ENCODE results near the gene SYNC. TPM values are rescaled to one million over a fixed set of nuclear protein-coding genes. Genes with fewer than 3 reads are reported as not detected.
A peak's percentile ranks its signal among the peaks of the same experiment; 100 is the strongest.

Gene SYNC
- not detected for total RNA-seq
- not detected for polyA plus RNA-seq

DNA sequence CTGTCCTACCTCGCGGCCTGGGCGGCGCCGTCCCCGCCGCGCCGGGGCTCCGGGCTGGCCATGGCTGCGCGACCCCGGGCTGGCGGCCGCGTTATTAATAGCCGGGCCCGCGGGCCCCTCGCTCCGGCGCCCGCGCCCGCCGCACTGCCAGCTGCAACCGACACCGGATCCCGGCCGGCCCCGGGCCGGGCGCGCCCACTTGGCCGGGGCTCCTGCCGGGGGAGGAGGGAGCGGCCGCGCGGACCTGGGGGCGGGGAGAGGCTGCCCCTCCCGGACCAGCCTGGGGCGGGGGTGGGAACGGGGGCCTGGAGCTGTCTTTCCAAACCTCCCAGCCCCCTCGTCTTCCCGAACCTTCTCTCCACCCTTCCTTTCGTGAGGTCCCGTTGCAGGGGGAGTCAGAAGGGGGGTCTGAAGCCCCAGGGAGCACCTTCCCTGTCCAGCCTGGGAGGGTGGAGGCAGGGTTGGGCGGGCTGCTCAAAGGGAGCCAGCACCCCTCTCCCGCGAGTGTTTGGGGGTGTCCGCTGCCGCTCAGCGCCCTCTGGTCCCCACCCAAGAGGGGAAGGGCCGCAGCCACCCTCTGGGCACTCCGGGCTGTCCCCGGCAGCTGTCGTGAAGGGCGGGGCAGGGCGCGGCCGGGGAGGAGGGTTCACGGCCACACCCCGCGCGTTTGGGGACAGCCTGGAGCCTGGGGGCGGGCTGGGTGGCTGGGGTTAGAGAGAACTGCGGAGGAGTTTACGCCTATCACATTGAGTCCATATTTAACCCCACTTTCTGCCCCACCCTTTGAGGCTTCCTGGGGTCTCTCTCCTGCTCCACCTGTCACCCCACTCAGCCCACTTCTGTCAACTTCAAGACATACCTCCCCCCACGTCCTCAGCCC is at the start of gene SYNC:
Gene SYNC (minus strand): TSS at position 172 of the 880 bp plus-strand sequence. CDS start 110 bp downstream, at position 62.
- H3K27me3 ChIP-seq (ENCODE audit: insufficient read depth, low read length, poor library complexity, severe bottlenecking): peaks cover 22% of the 10 kb centered on the region
- H3K4me3 Mint-ChIP-seq: peak within 1 kb of the TSS; percentile 18 to 72 (median 66)
- POLR2A ChIA-PET: no interaction called here

DNA sequence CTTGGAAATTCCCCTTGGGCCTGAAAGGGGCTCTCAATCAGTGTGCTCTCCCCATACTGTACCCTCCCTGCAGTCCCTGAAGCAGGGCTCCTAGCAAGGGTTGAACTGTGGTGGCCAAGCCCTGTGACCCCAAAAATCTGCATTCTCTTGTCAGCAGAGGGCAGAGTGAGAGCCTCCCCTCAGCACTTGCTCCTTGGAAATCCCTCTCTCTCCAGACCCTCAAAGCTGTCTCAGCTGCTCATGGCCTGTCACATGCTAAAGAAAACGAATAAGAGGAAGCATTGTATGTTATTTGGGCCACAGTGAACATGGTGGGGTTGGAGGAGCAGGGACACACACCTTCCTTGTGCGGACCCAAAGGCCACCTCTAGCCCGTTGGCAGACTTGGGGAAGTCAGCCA is 47.2 kb upstream of the SYNC start:
- H3K36me3 Mint-ChIP-seq: no peaks in the 10 kb centered on the region
- Histone ChIP-seq H3K27ac (ENCODE audit: low read depth, low read length) (no peak overlapping the region), H3K4me1 (ENCODE audit: insufficient read depth, low read length) (peaks cover 6% of the 10 kb centered on the region), H3K36me3 (ENCODE audit: insufficient read depth, low read length) (no peaks in the 10 kb centered on the region), H3K9me3 (ENCODE audit: low read length) (no peaks in the 10 kb centered on the region), H3K4me3 (ENCODE audit: low read length) (no peak overlapping the region), H3K27me3 (ENCODE audit: insufficient read depth, low read length, poor library complexity, severe bottlenecking) (no peaks in the 10 kb centered on the region)
- H3K27ac Mint-ChIP-seq: no peak overlapping the region
- no peaks in the 10 kb centered on the region for H3K9me3 Mint-ChIP-seq
- ChIA-PET POLR2A (no interaction called here), CTCF (no interaction called here)
- DNase-seq: no peak
- H3K27me3 Mint-ChIP-seq: peaks cover 5% of the 10 kb centered on the region in 2 donors
- H3K4me1 Mint-ChIP-seq: peaks cover 10 to 14% (median 11%) of the 10 kb centered on the region in 3 donors
- H3K4me3 Mint-ChIP-seq: no peak overlapping the region

More for the DNA sequence above, at the start of gene SYNC:
- Histone ChIP-seq H3K4me3 (ENCODE audit: low read length) (no peak within 1 kb of the TSS), H3K9me3 (ENCODE audit: low read length) (no peaks in the 10 kb centered on the region), H3K4me1 (ENCODE audit: insufficient read depth, low read length) (peaks cover 8% of the 10 kb centered on the region), H3K27ac (ENCODE audit: low read depth, low read length) (peak within 1 kb of the TSS; percentile 39), H3K36me3 (ENCODE audit: insufficient read depth, low read length) (no peaks in the 10 kb centered on the region)
- Mint-ChIP-seq H3K36me3 (peaks cover 0 to 3% (median 0%) of the 10 kb centered on the region in 3 donors), H3K27ac (peak within 1 kb of the TSS in 2 of 8 donors; percentile 17 to 97), H3K4me1 (peaks cover 7 to 13% (median 11%) of the 10 kb centered on the region in 3 donors), H3K27me3 (peaks cover 29 to 46% of the 10 kb centered on the region in 2 donors), H3K9me3 (no peaks in the 10 kb centered on the region)
- CTCF ChIA-PET: interaction anchor here (2.9 kb wide), 1 partner anchor 9 kb away, joined by 14 read pairs; no protein-coding TSS in a partner anchor
- DNase-seq: no peak

DNA sequence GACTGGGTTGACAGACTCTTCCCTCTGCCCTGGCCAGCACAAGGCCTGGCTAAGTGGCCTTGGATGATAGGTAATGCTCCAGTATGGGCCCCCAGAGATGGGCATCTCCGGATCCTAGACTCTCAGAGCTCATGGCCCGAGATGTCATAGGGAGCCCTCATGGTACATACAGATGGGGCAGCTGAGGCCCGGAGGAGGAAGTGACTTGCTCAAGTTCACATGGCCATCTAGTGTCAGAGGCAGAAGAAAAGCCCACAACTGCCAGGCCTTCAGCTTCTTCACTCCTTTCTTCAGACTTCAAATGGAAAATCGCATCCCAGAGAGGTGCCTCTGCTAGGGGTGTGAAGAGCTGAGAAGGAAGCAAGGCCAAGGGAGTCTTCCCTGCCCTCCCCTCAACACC is 46.8 kb upstream of the SYNC start:
- no peak for DNase-seq
- POLR2A ChIA-PET: no interaction called here
- H3K36me3 Mint-ChIP-seq: no peaks in the 10 kb centered on the region
- no peaks in the 10 kb centered on the region for H3K27me3 ChIP-seq (ENCODE audit: insufficient read depth, low read length, poor library complexity, severe bottlenecking)
- H3K9me3 Mint-ChIP-seq: no peaks in the 10 kb centered on the region
- peaks cover 6% of the 10 kb centered on the region for H3K4me1 ChIP-seq (ENCODE audit: insufficient read depth, low read length)
- CTCF ChIA-PET: no interaction called here
- H3K27ac Mint-ChIP-seq: no peak overlapping the region
- no peak overlapping the region for H3K27ac ChIP-seq (ENCODE audit: low read depth, low read length)
- no peak overlapping the region for H3K4me3 ChIP-seq (ENCODE audit: low read length)
- H3K4me3 Mint-ChIP-seq: no peak overlapping the region
- H3K4me1 Mint-ChIP-seq: peaks cover 7 to 11% (median 9%) of the 10 kb centered on the region in 3 donors
- H3K9me3 ChIP-seq (ENCODE audit: low read length): no peaks in the 10 kb centered on the region
- H3K36me3 ChIP-seq (ENCODE audit: insufficient read depth, low read length): no peaks in the 10 kb centered on the region
- peaks cover 5 to 8% of the 10 kb centered on the region in 2 donors for H3K27me3 Mint-ChIP-seq

DNA sequence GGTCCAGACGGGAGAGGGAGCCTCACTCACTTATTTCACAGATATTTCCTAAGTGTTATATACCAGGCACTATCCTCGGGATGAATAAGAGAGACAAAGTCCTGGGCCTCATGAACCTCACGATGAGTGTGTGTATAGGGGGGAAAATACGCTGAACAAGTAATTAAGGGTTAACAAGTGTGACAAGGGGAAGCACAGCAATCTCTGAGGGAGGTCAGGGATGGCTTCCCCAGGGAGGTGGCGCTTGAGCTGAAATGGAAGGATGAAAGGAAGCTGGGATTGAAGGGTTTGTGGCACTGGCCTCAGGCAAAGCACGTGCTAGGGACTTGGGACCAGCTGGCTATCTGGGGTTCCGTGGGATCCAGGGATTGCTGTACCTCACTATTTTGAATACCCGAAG is 46.4 kb upstream of the SYNC start:
- Histone ChIP-seq H3K4me3 (ENCODE audit: low read length) (no peak overlapping the region), H3K4me1 (ENCODE audit: insufficient read depth, low read length) (peaks cover 6% of the 10 kb centered on the region), H3K27me3 (ENCODE audit: insufficient read depth, low read length, poor library complexity, severe bottlenecking) (no peaks in the 10 kb centered on the region), H3K9me3 (ENCODE audit: low read length) (no peaks in the 10 kb centered on the region), H3K36me3 (ENCODE audit: insufficient read depth, low read length) (no peaks in the 10 kb centered on the region), H3K27ac (ENCODE audit: low read depth, low read length) (no peak overlapping the region)
- no peak for DNase-seq
- H3K27me3 Mint-ChIP-seq: peaks cover 5 to 12% of the 10 kb centered on the region in 2 donors
- POLR2A ChIA-PET: no interaction called here
- H3K4me3 Mint-ChIP-seq: peak overlapping the region in 1 of 7 donors; percentile 7
- H3K4me1 Mint-ChIP-seq: peaks cover 4 to 8% (median 7%) of the 10 kb centered on the region in 3 donors
- CTCF ChIA-PET: no interaction called here
- no peaks in the 10 kb centered on the region for H3K9me3 Mint-ChIP-seq
- H3K36me3 Mint-ChIP-seq: no peaks in the 10 kb centered on the region
- peak overlapping the region in 1 of 8 donors; percentile 92 for H3K27ac Mint-ChIP-seq

DNA sequence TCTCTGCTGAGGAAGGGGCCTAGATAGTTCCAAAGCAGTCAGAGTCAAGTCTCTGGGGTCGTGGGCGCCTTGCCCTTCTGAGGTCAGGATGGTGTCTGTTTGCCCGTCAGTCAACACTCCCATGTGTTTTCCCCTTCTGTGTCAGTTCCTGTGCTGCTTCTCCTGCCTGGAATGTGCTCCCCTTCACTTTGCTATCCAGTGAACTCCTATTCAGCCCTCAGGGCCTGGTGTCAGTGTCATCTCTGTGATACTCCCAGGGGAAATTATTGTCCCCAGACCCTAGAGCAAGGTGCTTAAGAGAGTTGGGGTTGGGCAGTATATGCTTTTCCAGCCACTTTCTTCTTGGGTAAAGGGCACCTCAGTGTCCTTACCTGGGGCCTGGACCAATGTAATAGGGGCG is 45.8 kb upstream of the SYNC start:
- POLR2A ChIA-PET: no interaction called here
- peaks cover 5 to 12% of the 10 kb centered on the region in 2 donors for H3K27me3 Mint-ChIP-seq
- no peak overlapping the region for H3K27ac Mint-ChIP-seq
- H3K36me3 ChIP-seq (ENCODE audit: insufficient read depth, low read length): no peaks in the 10 kb centered on the region
- peaks cover 4% of the 10 kb centered on the region for H3K4me1 ChIP-seq (ENCODE audit: insufficient read depth, low read length)
- no peak overlapping the region for H3K27ac ChIP-seq (ENCODE audit: low read depth, low read length)
- no peak for DNase-seq
- H3K36me3 Mint-ChIP-seq: no peaks in the 10 kb centered on the region
- H3K4me3 Mint-ChIP-seq: peak overlapping the region in 1 of 7 donors; percentile 7
- H3K27me3 ChIP-seq (ENCODE audit: insufficient read depth, low read length, poor library complexity, severe bottlenecking): no peaks in the 10 kb centered on the region
- no peak overlapping the region for H3K4me3 ChIP-seq (ENCODE audit: low read length)
- peaks cover 2 to 6% (median 5%) of the 10 kb centered on the region in 3 donors for H3K4me1 Mint-ChIP-seq
- CTCF ChIA-PET: no interaction called here
- H3K9me3 Mint-ChIP-seq: no peaks in the 10 kb centered on the region
- no peaks in the 10 kb centered on the region for H3K9me3 ChIP-seq (ENCODE audit: low read length)

DNA sequence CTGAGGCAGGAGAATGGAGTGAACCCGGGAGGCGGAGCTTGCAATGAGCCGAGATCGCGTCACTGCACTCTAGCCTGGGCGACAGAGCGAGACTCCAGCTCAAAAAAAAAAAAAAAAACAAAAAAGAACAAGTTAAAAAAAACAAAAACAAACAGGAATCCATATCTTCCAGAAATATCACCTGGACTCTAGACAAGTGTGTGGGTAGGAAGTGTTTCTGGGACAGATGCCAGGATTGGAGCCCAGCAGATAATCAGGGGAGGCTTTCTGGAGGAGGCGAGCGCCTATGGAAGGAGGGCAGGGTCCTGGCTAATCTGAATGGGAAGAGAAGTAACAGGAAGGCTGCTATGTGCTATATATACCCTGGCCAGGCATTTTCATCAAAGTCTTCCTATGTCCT is 43.6 kb upstream of the SYNC start:
- Mint-ChIP-seq H3K9me3 (no peaks in the 10 kb centered on the region), H3K27me3 (peaks cover 1 to 11% of the 10 kb centered on the region in 2 donors)
- POLR2A ChIA-PET: interaction anchor here (0.6 kb wide), 1 partner anchor 16 kb away, joined by 3 read pairs; no protein-coding TSS in a partner anchor

DNA sequence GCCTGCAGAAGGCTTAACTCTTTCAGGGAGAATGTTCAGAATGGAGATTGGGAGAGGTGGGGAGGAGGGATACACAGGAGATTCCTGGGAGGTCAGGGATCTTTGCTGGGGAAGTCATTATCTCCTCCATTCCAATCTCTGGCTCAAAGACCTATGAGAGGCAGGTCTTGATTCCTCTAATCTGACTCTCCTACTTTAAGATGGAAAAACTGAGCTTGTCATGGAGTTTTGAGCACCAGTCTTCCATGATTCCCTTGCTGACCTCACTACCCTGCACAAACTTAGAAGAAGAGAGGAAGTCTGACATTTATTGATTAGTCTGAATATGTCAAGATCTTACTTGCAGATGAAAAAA is 41.5 kb upstream of the SYNC start:
- H3K27ac Mint-ChIP-seq: peak overlapping the region in 1 of 8 donors; percentile 51
- H3K36me3 ChIP-seq (ENCODE audit: insufficient read depth, low read length): no peaks in the 10 kb centered on the region
- peak overlapping the region in 4 of 7 donors; percentile 21 to 87 (median 50) for H3K4me3 Mint-ChIP-seq
- H3K4me1 ChIP-seq (ENCODE audit: insufficient read depth, low read length): peaks cover 5% of the 10 kb centered on the region
- DNase-seq: no peak
- H3K27me3 ChIP-seq (ENCODE audit: insufficient read depth, low read length, poor library complexity, severe bottlenecking): peaks cover 10% of the 10 kb centered on the region
- POLR2A ChIA-PET: no interaction called here
- CTCF ChIA-PET: no interaction called here
- H3K4me3 ChIP-seq (ENCODE audit: low read length): no peak overlapping the region
- no peaks in the 10 kb centered on the region for H3K9me3 Mint-ChIP-seq
- H3K9me3 ChIP-seq (ENCODE audit: low read length): no peaks in the 10 kb centered on the region
- peaks cover 8 to 21% of the 10 kb centered on the region in 2 donors for H3K27me3 Mint-ChIP-seq
- H3K36me3 Mint-ChIP-seq: no peaks in the 10 kb centered on the region
- no peak overlapping the region for H3K27ac ChIP-seq (ENCODE audit: low read depth, low read length)
- peaks cover 0 to 4% (median 3%) of the 10 kb centered on the region in 3 donors for H3K4me1 Mint-ChIP-seq

More for the DNA sequence above, 43.6 kb upstream of the SYNC start:
- Histone ChIP-seq H3K27ac (ENCODE audit: low read depth, low read length) (no peak overlapping the region), H3K4me3 (ENCODE audit: low read length) (no peak overlapping the region), H3K4me1 (ENCODE audit: insufficient read depth, low read length) (peaks cover 3% of the 10 kb centered on the region), H3K9me3 (ENCODE audit: low read length) (no peaks in the 10 kb centered on the region), H3K27me3 (ENCODE audit: insufficient read depth, low read length, poor library complexity, severe bottlenecking) (peaks cover 2% of the 10 kb centered on the region), H3K36me3 (ENCODE audit: insufficient read depth, low read length) (no peaks in the 10 kb centered on the region)
- no peak for DNase-seq
- no peak overlapping the region for H3K27ac Mint-ChIP-seq
- H3K4me1 Mint-ChIP-seq: peaks cover 0 to 3% (median 2%) of the 10 kb centered on the region in 3 donors
- CTCF ChIA-PET: interaction anchor here (1.6 to 2.1 kb wide), 2 partner anchors 17 to 33 kb away, joined by 4 to 8 read pairs; no protein-coding TSS in a partner anchor
- peak overlapping the region in 1 of 7 donors; percentile 65 for H3K4me3 Mint-ChIP-seq
- no peaks in the 10 kb centered on the region for H3K36me3 Mint-ChIP-seq

DNA sequence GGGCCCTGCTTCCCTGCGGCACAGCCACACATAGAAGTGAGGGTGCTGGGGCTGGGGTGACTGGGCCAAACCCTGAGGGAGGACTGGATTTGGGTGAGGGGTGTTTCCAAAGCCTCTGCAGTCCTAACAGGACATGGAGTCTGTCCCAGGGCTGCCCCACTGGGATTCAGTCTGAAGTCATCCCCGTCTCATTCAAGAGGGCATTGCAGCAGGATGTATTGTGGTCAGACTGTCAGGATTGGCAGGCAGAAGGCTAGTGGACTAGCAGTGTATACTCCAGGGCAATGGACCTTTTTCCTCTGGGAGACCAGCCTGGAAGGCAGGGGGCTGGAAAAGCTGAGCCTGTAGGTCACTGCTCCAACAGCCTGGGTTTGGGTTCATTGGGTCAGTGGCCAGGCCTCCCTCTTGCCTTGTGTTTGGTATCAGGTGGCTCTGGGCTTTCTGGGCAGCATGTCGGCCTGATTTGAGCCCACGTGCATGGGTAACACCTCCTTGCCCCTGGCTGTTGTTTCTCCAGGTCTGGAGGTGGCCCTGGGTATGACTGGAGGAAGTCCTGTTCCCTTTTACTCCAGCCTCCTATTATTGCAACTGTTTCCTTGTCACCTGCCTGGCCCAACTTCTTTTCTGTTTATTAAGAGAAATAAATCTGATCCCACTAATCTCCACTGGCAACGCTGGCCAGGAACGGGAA is 41.0 kb upstream of the SYNC start:
- H3K36me3 ChIP-seq (ENCODE audit: insufficient read depth, low read length): no peaks in the 10 kb centered on the region
- H3K9me3 ChIP-seq (ENCODE audit: low read length): no peaks in the 10 kb centered on the region
- Mint-ChIP-seq H3K4me1 (peaks cover 0 to 4% (median 3%) of the 10 kb centered on the region in 3 donors), H3K27me3 (peaks cover 8 to 21% of the 10 kb centered on the region in 2 donors), H3K4me3 (peak overlapping the region in 5 of 7 donors; percentile 21 to 87 (median 67)), H3K27ac (no peak overlapping the region), H3K9me3 (no peaks in the 10 kb centered on the region), H3K36me3 (no peaks in the 10 kb centered on the region)
- ChIA-PET CTCF (no interaction called here), POLR2A (no interaction called here)
- peaks cover 5% of the 10 kb centered on the region for H3K4me1 ChIP-seq (ENCODE audit: insufficient read depth, low read length)
- no peak overlapping the region for H3K4me3 ChIP-seq (ENCODE audit: low read length)
- peaks cover 10% of the 10 kb centered on the region for H3K27me3 ChIP-seq (ENCODE audit: insufficient read depth, low read length, poor library complexity, severe bottlenecking)
- no peak for DNase-seq
- H3K27ac ChIP-seq (ENCODE audit: low read depth, low read length): no peak overlapping the region

Measured in CD8-positive, alpha-beta memory T cell (primary cell).